Common myeloid progenitor, CD34-positive (primary cell): ENCODE measurements around the gene ZBED1.
"Not testable (repeated sequence)": the region's sequence is repeated elsewhere in the genome, so short reads cannot be mapped to it uniquely, and the experiment has no call there.

Source experiments
- CTCF ChIA-PET: fragments of 350-600 bp; sonication (Branson Sonifier 250); formaldehyde crosslinking; loops from one replicate; lab custom pipeline; 2021; ENCODE audit warnings: antibody characterized with exemption; lab: Charles Lee
- POLR2A ChIA-PET: fragments of 350-600 bp; sonication (Branson Sonifier 250); formaldehyde crosslinking; loops from one replicate; lab custom pipeline; 2021; ENCODE audit warnings: antibody characterized with exemption; lab: Charles Lee
- DNase-seq, 3 donors: peaks; one replicate each; pipeline versions ENCODE4 v3.0.0 to v3.0.0-alpha.2; 2013
- H3K27ac ChIP-seq, 2 experiments: 1 replicate in 1 of 2; 2 replicates in 1 of 2; pipeline ENCODE4 v1.7.0; 2013; ENCODE audit warnings: inconsistent platforms in 2 of 2, low read length in 2 of 2, mild to moderate bottlenecking in 2 of 2, low read depth in 1 of 2, moderate library complexity in 1 of 2; ENCODE audit not compliant: severe bottlenecking in 2 of 2, insufficient read depth in 1 of 2, poor library complexity in 1 of 2
- H3K27me3 ChIP-seq, 5 experiments: replicated peaks in 2 of 5; 1 replicate in 3 of 5; 2 replicates in 2 of 5; pipeline versions ENCODE4 v1.6.1 to v1.7.0; 2013; ENCODE audit warnings: low read length in 4 of 5, mild to moderate bottlenecking in 2 of 5, moderate library complexity in 2 of 5, inconsistent platforms in 1 of 5; ENCODE audit not compliant: insufficient read depth in 5 of 5, control insufficient read depth in 4 of 5
- H3K36me3 ChIP-seq, 4 experiments: 1 replicate in 2 of 4; 2 replicates in 2 of 4; pipeline versions ENCODE4 v1.6.1 to v1.7.0; 2013; ENCODE audit warnings: low read length in 3 of 4, control low read depth in 1 of 4, mild to moderate bottlenecking in 1 of 4; ENCODE audit not compliant: control insufficient read depth in 4 of 4, insufficient read depth in 4 of 4
- H3K4me1 ChIP-seq, 4 experiments: 1 replicate in 3 of 4; 2 replicates in 1 of 4; pipeline versions ENCODE4 v1.6.1 to v1.7.1; 2013; ENCODE audit warnings: low read length in 3 of 4, mild to moderate bottlenecking in 3 of 4, control low read depth in 1 of 4, inconsistent platforms in 1 of 4, moderate library complexity in 1 of 4; ENCODE audit not compliant: control insufficient read depth in 4 of 4, insufficient read depth in 4 of 4; ENCODE audit errors: control extremely low read depth in 1 of 4
- H3K4me3 ChIP-seq, 7 experiments: 1 replicate in 4 of 7; 2 replicates in 3 of 7; pipeline versions ENCODE4 v1.5.1 to v1.7.0; 2013; ENCODE audit warnings: mild to moderate bottlenecking in 7 of 7, low read length in 6 of 7, moderate library complexity in 6 of 7, inconsistent platforms in 2 of 7, low read depth in 2 of 7, control low read depth in 1 of 7; ENCODE audit not compliant: insufficient read depth in 4 of 7, control insufficient read depth in 1 of 7; ENCODE audit errors: extremely low read depth in 1 of 7
- H3K9me3 ChIP-seq, 5 experiments: 1 replicate in 4 of 5; 2 replicates in 1 of 5; pipeline versions ENCODE4 v1.6.1 to v1.7.1; 2013; ENCODE audit warnings: low read length in 4 of 5, mild to moderate bottlenecking in 2 of 5, inconsistent platforms in 1 of 5, low read depth in 1 of 5, moderate library complexity in 1 of 5; ENCODE audit not compliant: control insufficient read depth in 4 of 5, insufficient read depth in 2 of 5; ENCODE audit errors: control extremely low read depth in 1 of 5
- WGBS: methylation state at CpG from one replicate; pipeline ENCODE4 v1.1.5; 2013; ENCODE audit not compliant: insufficient coverage; 5-methylcytosine and 5-hydroxymethylcytosine counted together

Gene ZBED1

DNA sequence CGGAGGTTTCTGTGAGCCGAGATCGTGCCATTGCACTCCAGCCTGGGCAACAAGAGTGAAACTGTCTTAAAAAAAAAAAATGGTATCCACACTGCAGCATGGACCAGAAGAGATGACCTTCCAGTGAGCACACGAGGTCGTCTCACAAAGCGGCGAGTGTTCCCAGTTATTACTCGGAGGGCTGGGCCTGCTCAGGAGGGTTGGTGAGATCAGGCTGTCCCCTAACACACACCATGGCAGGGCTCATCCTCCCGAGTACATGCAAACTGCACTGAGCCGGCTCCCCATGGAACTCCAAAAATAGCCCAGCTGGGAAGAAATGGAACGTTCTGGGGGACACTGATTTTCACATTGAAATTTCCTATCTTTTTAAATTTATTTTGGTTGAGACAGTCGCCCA, 19.2 kb downstream of the ZBED1 start:
- H3K27me3 ChIP-seq, H3K4me1 ChIP-seq, H3K27ac ChIP-seq, DNase-seq, POLR2A ChIA-PET, H3K4me3 ChIP-seq, H3K9me3 ChIP-seq, CTCF ChIA-PET: not testable (repeated sequence)
- WGBS = 100% methylated on average over 9 of the region's 12 CpGs
- peaks cover 2 to 27% (median 4%) of the 10 kb centered on the region in 4 experiments for H3K36me3 ChIP-seq

DNA sequence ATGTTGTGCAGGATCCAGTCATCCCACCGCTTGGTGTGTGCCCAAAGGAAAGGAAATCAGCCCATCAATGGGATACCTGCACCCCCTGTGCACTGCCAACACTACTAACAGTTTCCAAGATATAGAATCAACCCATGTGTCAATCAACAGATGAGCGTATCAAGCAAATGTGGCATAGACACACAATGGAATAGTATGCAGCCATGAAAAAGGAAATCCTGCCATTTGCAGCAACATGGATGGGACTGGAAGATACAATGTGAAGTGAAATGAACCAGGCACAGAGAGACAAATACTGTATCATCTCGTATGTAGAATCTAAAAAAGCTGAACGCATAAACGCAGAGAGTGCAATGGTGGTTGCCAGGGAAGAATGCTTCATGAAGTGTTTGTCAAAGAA, 20.8 kb downstream of the ZBED1 start:
- POLR2A ChIA-PET, H3K27ac ChIP-seq, H3K4me3 ChIP-seq, CTCF ChIA-PET, H3K27me3 ChIP-seq, H3K9me3 ChIP-seq, H3K4me1 ChIP-seq, DNase-seq: not testable (repeated sequence)
- peaks cover 0 to 16% (median 1%) of the 10 kb centered on the region in 4 experiments for H3K36me3 ChIP-seq
- WGBS = 91% methylated on average over 5 of the region's 5 CpGs

DNA sequence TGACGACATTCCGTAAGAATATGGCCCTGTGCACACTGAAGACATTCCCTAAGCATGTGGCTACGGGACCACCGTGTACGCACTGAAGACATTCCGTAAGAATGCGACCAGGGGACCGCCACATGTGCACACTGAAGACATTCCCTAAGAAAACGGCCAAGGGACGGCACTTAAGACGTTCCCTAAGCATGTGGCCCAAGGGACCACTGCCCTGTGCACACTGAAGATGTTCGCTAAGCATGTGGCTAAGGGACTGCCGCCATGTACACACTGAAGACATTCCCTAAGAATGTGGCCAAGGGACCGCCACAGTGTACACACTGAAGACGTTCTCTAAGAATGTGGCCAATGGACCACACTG, 21.4 kb downstream of the ZBED1 start:
- peaks cover 0 to 10% (median 1%) of the 10 kb centered on the region in 4 experiments for H3K36me3 ChIP-seq
- no peak overlapping the region for H3K4me3 ChIP-seq
- no peaks in the 10 kb centered on the region for H3K9me3 ChIP-seq
- no peaks in the 10 kb centered on the region for H3K4me1 ChIP-seq
- WGBS = 100% methylated on average over 15 of the region's 15 CpGs
- ChIA-PET POLR2A (no interaction called here), CTCF (no interaction called here)
- no peak for DNase-seq
- no peaks in the 10 kb centered on the region for H3K27me3 ChIP-seq
- no peak overlapping the region for H3K27ac ChIP-seq

DNA sequence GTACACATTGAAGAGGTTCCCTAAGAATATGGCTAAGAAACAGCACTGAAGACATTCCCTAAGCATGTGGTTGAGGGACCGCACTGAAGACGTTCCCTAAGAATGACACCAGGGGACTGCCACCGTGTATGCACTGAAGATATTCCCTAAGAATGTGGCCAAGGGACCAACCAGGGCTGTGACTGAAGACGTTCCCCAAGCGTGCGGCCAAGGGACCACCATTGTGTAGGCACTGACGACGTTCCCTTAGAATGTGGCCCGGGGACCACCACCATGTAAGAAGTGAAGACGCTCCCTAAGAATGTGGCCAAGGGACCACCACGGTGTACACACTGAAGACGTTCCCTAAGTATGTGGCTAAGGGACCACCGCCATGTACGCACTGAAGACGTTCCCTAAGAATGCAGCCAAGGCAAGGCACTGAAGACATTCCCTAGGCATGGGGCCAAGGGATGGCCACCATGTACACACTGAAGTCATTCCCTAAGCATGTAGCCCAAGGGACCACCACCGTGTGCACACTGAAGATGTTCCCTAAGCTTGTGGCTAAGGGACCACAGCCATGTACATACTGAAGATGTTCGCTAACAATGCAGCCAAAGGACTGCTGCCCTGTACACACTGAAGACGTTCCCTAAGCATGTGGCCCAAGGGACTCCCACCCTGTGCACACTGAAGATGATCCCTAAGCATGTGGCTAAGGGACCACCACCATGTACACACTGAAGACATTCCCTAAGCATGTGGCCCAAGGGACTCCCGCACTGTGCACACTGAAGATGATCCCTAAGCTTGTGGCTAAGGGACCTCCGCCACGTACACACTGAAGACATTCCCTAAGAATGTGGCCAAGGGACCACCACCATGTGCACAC, 22.0 kb downstream of the ZBED1 start:
- no peaks in the 10 kb centered on the region for H3K9me3 ChIP-seq
- no peaks in the 10 kb centered on the region for H3K27me3 ChIP-seq
- H3K36me3 ChIP-seq = peaks cover 0 to 7% (median 0%) of the 10 kb centered on the region in 4 experiments
- DNase-seq = no peak
- H3K4me1 ChIP-seq = no peaks in the 10 kb centered on the region
- POLR2A ChIA-PET = no interaction called here
- H3K4me3 ChIP-seq = no peak overlapping the region
- WGBS = 95% methylated on average over 21 of the region's 21 CpGs
- no peak overlapping the region for H3K27ac ChIP-seq
- CTCF ChIA-PET = no interaction called here

DNA sequence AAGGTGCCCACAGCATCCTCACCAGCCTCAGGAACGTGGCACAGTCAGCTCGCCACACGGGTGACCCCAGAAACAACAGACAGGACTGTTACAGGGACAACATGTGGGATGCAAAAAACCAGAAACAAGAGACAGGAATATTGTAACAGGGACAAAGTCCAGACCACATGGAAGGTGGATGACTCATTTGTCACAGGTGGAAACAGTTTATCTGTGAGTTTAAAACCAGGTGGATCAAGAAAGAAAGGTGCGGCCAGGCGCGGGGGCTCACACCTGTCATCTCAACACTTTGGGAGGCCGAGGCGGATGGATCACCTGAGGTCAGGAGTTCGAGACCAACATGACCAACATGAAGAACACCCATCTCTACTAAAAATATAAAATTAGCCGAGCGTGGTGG, 23.5 kb downstream of the ZBED1 start:
- H3K27ac ChIP-seq, H3K4me3 ChIP-seq, H3K9me3 ChIP-seq, POLR2A ChIA-PET, H3K36me3 ChIP-seq, H3K27me3 ChIP-seq, H3K4me1 ChIP-seq, CTCF ChIA-PET, DNase-seq: not testable (repeated sequence)
- WGBS = 100% methylated on average over 6 of the region's 11 CpGs

DNA sequence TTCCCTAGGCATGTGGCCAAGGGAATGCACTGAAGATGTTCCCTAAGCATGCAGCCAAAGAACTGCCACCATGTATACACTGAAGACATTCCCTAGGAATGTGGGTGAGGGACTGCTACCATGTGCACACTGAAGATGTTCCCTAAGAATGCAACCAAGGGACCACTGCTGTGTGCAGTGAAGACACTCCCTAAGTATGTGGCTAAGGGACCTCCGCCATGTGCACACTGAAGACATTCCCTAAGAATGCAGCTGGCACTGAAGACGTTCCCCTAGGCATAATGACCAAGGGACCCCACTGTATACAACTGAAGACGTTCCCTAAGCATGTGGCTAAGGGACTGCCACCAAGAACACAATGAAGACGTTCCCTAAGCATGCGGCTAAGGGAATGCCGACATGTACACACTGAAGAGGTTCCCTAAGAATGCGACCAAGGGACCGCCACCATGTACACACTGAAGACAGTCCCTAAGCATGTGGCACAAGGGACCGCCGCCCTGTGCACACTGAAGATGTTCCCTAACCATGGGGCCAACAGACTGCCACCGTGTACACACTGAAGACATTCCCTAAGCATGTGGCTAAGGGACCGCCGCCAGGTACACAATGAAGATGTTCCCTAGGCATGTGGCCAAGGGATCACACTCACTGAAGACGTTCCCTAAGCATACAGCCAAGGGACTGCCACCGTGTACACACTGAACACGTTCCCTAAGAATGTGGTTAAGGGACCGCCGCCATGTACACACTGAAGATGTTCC, 25.6 kb downstream of the ZBED1 start:
- Histone ChIP-seq H3K36me3 (peaks cover 0 to 7% (median 0%) of the 10 kb centered on the region in 4 experiments), H3K9me3 (no peaks in the 10 kb centered on the region), H3K27me3 (no peaks in the 10 kb centered on the region), H3K4me1 (no peaks in the 10 kb centered on the region), H3K27ac (no peak overlapping the region), H3K4me3 (no peak overlapping the region)
- WGBS = 97% methylated on average over 18 of the region's 18 CpGs
- no peak for DNase-seq
- ChIA-PET POLR2A (no interaction called here), CTCF (no interaction called here)
